ENCODE data around the gene S100A3.
"Not testable (repeated sequence)": the region's sequence is repeated elsewhere in the genome, so short reads cannot be mapped to it uniquely, and the experiment has no call there.

S100A3 gene

GRCh38 chr1:153587314-153587713 lies 38.3 kb upstream of the S100A3 start:
- no peak for TF ChIP-seq CTCF (IDR thresholded peaks at IDR 0.05; ENCODE audit: borderline replicate concordance, control extremely low read depth, extremely low read depth, insufficient read depth, missing control alignments)
- in situ Hi-C loops (cut with MboI; ENCODE audit: low sequenced_read_pairs, unreplicated experiment) = no loop called here
- DNase-seq (ENCODE audit: low spot score) = no peak

- no peak for TF ChIP-seq CTCF (IDR thresholded peaks at IDR 0.05; ENCODE audit: borderline replicate concordance, control extremely low read depth, extremely low read depth, insufficient read depth, missing control alignments)
- in situ Hi-C loops (cut with MboI; ENCODE audit: low sequenced_read_pairs, unreplicated experiment) = no loop called here
- DNase-seq (ENCODE audit: low spot score) = no peak
Measured at GRCh38 chr1:153586347-153586746, 37.3 kb upstream of the S100A3 start.

- TF ChIP-seq CTCF (IDR thresholded peaks at IDR 0.05; ENCODE audit: borderline replicate concordance, control extremely low read depth, extremely low read depth, insufficient read depth, missing control alignments) = no peak
- in situ Hi-C loops (cut with MboI; ENCODE audit: low sequenced_read_pairs, unreplicated experiment) = no loop called here
- no peak for DNase-seq (ENCODE audit: low spot score)
Measured at GRCh38 chr1:153585006-153585405, 35.9 kb upstream of the S100A3 start.

- TF ChIP-seq CTCF (IDR thresholded peaks at IDR 0.05; ENCODE audit: borderline replicate concordance, control extremely low read depth, extremely low read depth, insufficient read depth, missing control alignments) = no peak
- no peak for DNase-seq (ENCODE audit: low spot score)
- in situ Hi-C loops (cut with MboI; ENCODE audit: low sequenced_read_pairs, unreplicated experiment) = no loop called here
Measured at GRCh38 chr1:153583976-153584375, 34.9 kb upstream of the S100A3 start.

GRCh38 chr1:153583514-153583913 lies 34.5 kb upstream of the S100A3 start:
- DNase-seq (ENCODE audit: low spot score); in situ Hi-C loops (cut with MboI; ENCODE audit: low sequenced_read_pairs, unreplicated experiment): not testable (repeated sequence)

- DNase-seq (ENCODE audit: low spot score); in situ Hi-C loops (cut with MboI; ENCODE audit: low sequenced_read_pairs, unreplicated experiment): not testable (repeated sequence)
Measured at GRCh38 chr1:153582836-153583235, 33.8 kb upstream of the S100A3 start.

- no peak for DNase-seq (ENCODE audit: low spot score)
- TF ChIP-seq CTCF (IDR thresholded peaks at IDR 0.05; ENCODE audit: borderline replicate concordance, control extremely low read depth, extremely low read depth, insufficient read depth, missing control alignments) = no peak
- in situ Hi-C loops (cut with MboI; ENCODE audit: low sequenced_read_pairs, unreplicated experiment) = no loop called here
Measured at GRCh38 chr1:153578936-153579335, 29.9 kb upstream of the S100A3 start.

- no peak for DNase-seq (ENCODE audit: low spot score)
- in situ Hi-C loops (cut with MboI; ENCODE audit: low sequenced_read_pairs, unreplicated experiment) = no loop called here
- TF ChIP-seq CTCF (IDR thresholded peaks at IDR 0.05; ENCODE audit: borderline replicate concordance, control extremely low read depth, extremely low read depth, insufficient read depth, missing control alignments) = no peak
Measured at GRCh38 chr1:153578490-153578889, 29.4 kb upstream of the S100A3 start.

Data from GM13976 (cell line).